SK-MEL-5 (cell line): ENCODE measurements around the gene USP30. TPM values are rescaled to one million over a fixed set of nuclear protein-coding genes. Genes with fewer than 3 reads are reported as not detected.
"Not testable (repeated sequence)": the region's sequence is repeated elsewhere in the genome, so short reads cannot be mapped to it uniquely, and the experiment has no call there.

Experiments
- DNase-seq: peaks from one replicate; pipeline ENCODE4 v3.0.0-alpha.2; 2016; ENCODE audit warnings: low read depth, low spot score
- in situ Hi-C: cut with HindIII; loops from 2 replicates; pipeline ENCODE4 v1.10.0; 2016; ENCODE audit warnings: low sequenced_read_pairs, high pct_unique_total_duplicates, low pct_unique_long_range_greater_than_20kb
- polyA plus RNA-seq, 2 experiments: library from polyadenylated mRNA; depleted of rRNA; stranded (reverse); fragments of >200 nt; gene quantifications; 2 replicates each; pipeline ENCODE4 v1.2.3, GENCODE V29; 2015
- total RNA-seq: library from RNA; depleted of rRNA; stranded (reverse); fragments of >200 nt; shearing (Covaris generic); gene quantifications from 2 replicates; pipeline ENCODE4 v1.2.3, GENCODE V29; 2014; rRNA removed

The USP30 gene, protein sequence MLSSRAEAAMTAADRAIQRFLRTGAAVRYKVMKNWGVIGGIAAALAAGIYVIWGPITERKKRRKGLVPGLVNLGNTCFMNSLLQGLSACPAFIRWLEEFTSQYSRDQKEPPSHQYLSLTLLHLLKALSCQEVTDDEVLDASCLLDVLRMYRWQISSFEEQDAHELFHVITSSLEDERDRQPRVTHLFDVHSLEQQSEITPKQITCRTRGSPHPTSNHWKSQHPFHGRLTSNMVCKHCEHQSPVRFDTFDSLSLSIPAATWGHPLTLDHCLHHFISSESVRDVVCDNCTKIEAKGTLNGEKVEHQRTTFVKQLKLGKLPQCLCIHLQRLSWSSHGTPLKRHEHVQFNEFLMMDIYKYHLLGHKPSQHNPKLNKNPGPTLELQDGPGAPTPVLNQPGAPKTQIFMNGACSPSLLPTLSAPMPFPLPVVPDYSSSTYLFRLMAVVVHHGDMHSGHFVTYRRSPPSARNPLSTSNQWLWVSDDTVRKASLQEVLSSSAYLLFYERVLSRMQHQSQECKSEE
- 11.8 and 16.2 TPM in 2 replicates for total RNA-seq
- 10.9 and 13.6 TPM in 2 replicates for polyA plus RNA-seq (2015; cell fraction: cytosol; rRNA removed)
- 10.5 and 22.0 TPM in 2 replicates for polyA plus RNA-seq (2015; cell fraction: nucleus; rRNA removed)

DNA sequence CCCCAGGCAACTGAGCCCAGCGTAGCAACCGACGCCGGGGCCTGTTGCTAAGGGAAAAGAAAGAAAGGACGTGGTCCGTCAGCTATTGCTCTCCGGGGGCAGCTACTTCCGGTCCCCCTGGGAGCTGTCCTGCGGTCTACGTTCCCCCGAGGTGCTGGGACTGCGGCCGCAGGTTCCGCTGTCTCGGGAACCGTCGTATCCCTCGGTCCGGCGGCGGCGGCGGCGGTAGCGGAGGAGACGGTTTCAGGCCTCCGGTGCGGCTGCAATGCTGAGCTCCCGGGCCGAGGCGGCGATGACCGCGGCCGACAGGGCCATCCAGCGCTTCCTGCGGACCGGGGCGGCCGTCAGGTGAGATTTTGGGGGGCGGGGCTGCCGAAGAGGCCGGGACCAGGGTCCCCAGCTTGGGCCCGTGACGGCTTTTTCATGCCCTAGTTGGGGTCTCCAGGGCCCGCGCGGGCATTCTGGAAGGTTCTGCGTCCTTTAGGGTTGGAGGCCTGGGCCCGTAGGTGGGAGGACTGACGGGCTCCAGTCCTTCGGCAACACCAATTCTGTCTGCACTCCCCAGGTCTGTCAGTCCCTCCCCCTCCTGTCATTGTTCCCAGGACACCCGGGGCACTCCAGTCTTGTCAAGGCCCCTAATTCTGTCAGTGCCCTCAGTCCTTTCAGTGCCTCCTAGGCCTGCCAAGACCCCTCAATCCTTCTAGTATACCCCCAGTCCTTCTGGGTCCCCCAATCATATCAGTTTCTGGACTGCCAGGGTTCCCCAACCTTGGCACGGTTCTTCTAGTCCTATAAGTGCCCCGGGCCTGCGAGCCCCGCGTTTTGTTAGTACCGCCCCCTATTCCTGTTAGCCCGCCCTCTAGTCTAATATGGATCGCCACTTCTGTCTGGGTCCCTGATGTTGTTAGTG is at the start of gene USP30:
USP30 (plus strand) TSS at position 163 of the 910 bp plus-strand sequence; CDS start at position 266, 103 bp downstream.
- in situ Hi-C loops = no loop called here
- DNase-seq = peak; percentile 89

DNA sequence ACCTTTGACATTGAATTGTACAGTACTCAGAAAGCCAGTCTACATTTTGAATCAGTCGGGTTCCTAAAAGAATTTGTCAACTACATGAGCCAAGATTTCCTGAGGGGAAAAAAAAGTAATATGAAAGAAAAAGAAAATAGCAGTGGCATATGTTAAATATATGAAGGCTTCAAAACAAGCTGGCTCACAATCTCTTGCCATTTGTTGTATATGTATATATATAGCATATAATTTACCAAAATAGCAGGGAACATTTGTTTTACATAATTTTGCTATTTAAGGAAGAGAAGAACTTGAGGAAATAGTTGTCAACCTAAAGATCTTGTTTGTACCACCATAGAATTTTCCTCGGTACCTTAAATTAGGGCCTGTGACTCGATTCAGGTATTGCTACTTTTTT is 48.4 kb upstream of the USP30 start:
- in situ Hi-C loops = no loop called here
- no peak for DNase-seq

DNA sequence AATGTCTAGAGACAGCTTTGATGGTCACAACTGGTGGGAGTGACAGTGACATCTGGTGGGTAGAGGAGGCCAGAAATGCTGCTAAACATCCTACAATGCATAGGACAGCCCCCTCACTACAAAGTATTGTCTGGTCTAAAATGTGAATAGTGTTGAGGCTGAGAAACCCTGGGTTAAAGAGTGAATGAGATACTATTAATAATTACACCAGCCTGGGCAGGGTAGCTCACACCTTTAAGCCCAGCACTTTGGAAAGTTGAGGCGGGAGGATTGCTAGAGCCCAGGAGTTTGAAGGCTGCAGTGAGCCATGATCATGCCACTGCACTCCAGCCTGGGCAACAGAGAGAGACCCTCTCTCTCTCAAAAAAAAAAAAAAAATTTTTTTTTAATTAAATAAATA is 42.6 kb upstream of the USP30 start:
- in situ Hi-C loops = no loop called here

DNA sequence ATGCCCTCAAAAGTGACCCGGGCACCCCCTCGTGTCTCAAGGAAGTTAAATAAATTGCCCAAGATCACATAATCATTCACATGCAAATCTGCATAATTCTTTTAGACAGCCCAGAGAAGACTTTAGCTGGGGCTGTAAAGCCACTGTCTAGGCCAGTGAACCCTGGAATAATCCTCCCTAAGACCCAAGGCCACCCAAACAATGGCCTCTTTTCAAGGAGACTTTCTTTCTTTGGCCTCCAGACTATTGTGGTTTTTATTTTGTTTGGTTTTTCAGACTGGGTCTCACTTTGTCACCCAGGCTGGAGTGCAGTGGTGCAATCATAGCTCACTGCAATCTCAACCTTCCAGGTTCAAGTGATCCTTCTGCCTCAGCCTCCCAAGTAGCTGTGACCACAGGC is 42.1 kb upstream of the USP30 start:
- no peak for DNase-seq
- in situ Hi-C loops = no loop called here

More for the DNA sequence above, 42.6 kb upstream of the USP30 start:
- DNase-seq = no peak

DNA sequence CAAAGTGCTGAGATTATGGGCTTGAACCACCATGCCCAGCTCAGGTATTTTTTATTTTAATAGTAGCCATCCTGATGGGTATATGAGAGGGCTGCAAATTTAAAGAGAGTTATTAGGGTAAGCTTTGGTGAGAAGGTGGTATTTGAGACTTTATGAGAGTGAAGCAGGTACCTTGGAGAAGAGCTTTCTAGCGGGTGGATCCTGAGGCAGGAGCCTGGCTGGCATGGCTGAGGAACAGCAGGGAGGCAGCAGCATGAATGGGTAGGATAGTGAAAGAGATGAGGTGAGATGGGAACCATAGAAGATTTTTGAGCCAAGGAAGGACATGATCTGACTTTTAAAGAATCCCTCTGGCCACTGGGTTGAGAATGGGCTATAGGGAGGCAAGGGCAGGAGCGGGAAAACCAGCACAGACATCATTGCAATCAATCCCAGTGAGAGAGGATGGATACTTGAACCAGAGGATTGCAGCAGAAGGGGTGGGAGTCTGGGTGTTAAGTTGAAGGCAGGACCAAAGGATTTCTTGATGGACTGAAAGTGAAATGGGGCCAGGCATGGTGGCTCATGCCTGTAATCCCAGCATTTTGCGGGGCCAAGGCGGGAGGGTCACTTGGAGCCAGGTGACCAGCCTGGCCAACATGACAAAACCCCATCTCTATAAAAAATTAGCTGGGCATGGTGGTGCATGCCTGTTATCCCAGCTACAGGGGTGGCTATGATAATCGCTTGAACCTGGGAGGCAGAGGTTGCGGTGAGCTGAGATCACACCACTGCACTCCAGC is 37.2 kb upstream of the USP30 start:
- DNase-seq = no peak
- in situ Hi-C loops = no loop called here

DNA sequence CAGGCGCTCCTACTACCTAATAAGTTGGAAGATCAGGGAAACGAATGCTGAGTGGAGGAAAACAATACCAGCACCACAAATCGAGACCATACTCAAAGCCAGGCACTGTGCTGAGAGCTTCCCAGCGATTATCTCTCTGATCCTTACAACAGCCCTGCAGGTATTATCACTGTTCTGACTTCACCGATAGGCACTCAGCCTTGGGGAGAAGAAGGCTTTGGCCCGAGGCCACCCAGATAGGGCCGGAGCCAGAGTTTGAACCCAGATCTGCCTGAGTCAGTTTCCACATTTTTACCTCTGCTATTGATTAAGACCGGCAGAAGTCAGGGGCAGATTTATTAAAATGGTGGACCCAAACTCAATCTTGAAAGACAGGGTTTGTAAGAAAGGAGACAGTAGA is 36.4 kb upstream of the USP30 start:
- in situ Hi-C loops = no loop called here
- no peak for DNase-seq

DNA sequence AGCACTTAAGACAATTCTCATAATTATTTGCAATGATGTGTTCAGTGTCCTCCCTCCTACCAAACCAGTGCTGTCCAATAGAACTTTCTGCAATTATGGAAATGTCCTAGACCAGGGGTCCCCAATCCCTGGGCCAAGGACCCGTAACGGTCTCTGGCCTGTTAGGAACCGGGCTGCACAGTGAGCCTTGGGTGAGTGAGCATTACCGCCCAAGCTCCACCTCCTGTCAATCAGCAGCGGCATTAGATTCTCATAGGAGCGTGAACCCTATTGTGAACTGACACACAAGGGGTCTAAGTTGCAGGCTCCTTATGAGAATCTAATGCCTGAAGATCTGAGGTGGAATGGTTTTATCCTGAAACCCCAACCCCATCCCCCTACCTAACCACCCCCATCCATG is 35.4 kb upstream of the USP30 start:
- in situ Hi-C loops = no loop called here
- DNase-seq = no peak

DNA sequence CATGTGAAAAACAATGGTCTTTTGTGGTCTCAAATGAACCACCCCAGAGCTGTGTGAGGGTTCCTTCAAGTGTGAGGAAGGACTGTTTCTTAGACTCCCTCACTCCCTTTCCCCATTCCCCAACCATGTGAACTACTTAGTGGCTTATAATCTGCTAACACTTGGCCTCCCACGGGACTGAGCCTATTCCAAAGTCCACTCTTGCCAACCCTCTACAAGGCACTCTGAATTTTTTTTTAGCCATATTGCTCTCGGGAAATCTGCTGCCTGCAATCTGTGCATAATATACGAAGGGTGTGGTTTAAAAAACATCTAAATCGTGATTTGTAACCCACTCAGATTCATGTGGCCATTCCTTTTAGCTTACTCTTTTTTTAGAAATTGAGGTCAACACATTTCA is 34.1 kb upstream of the USP30 start:
- in situ Hi-C loops = no loop called here
- DNase-seq = peak; percentile 58

DNA sequence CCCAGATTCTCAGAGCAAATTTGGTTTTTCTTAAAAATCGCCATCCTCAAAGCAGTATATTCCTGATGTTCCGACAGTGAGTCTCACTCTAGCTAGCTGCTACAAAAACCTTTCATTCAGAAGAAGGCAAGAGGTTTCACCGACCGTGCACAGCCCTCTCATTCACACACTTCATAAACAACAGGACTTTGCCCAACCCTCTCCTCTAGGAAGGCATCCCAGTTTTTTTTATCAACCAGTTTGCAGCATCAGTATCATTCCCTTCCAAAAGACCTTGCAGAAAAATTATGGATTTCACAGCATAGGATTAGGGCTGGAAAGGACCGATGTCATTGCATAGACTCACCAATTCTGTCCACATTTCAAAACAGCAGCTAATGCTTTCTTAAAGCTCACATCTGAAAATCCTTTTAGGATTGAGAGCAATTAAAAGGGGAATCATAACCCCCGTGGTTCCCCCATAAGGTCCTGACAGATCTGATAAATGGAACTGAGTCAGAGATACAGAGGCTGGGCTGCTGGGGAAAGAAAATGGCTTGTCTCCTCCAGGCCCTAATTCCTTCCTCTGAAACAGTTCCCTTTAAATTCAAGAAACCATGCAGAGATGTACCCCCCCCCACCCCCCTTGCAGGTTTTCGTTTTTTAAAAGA is 32.1 kb upstream of the USP30 start:
- in situ Hi-C loops = no loop called here
- no peak for DNase-seq

DNA sequence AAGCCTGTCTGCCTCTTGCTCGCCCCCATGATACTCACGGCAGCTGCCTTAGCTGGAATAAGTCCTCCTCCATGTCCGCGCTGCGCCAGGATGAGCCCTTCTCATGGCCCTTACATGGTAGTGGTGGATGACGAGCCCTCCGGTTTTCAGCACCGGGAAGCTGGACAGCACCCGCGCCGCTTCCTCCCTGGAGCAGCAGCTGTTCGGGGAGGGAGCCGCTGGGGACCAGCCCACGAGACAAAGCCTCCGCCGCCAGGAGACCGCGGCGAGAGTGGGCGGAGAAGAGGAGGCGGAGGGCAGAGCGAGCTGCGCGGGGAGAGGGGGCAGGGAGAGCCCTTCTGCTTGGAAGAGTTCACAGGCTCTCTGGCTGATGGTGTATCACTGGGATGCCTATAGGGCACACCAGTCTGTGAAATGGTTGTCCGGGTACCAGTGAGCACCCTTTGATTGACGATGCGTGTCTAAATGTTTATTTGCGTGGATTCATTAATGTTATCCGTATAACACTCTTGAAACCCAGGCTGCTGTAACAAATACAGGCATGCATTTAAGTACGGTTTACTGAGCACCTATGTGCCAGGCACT is 31.5 kb upstream of the USP30 start, which contains the start of gene SVOP:
SVOP (minus strand) TSS at position 273 of the 585 bp plus-strand sequence; CDS start at position 73, 200 bp downstream.
- DNase-seq = peak; percentile 81
- in situ Hi-C loops = no loop called here

DNA sequence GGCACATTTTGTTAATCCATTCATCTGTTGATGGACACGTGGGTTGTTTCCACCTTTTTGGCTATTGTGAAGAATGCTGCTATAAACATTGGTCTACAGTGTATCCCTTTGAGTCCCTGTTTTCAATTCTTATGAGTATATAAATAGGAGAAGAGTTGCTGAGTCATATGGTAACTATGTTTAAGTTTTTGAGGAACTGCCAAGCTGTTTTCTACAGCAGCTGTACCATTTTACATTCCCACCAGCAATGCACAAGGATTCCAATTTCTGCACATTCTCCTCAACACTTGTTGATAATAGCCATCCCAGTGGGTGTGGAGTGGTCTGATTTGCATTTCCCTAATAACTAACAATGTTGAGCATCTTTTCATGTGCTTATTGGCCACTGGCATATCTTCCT is 24.6 kb upstream of the USP30 start:
- in situ Hi-C loops = no loop called here
- no peak for DNase-seq

DNA sequence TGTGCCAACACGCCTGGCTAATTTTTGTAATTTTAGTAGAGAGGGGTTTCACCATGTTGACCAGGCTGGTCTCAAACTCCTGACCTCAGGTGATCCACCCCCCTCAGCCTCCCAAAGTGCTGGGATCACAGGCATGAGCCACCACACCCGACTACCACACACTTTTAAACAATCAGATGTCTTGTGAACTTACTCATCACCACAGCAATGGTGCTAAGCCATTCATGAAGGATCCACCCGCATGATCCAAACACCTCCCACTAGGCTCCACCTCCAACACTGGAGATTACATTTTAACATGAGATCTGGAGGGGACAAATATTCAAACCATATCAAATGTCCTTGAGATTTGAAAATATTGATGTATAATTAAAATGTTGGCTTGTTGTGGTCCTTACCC is 23.8 kb upstream of the USP30 start:
- DNase-seq, in situ Hi-C loops: not testable (repeated sequence)

DNA sequence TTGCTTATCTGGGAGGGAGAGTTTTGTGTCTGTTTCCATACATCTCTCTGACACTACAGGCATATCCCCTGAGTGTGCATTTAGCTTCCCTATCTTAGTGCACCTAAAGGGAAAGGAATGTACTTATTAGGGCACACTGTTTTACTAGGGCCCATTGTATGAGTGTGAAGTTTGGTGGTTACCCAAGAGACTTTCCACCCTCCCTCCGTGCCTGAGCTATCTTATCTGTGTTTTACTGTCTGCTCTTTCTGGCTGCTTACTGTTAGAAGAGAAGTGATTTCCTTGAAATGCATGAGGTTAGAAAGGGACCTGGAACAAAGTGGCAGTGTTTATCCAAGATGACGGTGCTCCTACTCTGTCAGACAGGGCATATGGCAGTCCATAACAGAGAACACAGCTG is 23.0 kb upstream of the USP30 start:
- in situ Hi-C loops = no loop called here
- DNase-seq = no peak

DNA sequence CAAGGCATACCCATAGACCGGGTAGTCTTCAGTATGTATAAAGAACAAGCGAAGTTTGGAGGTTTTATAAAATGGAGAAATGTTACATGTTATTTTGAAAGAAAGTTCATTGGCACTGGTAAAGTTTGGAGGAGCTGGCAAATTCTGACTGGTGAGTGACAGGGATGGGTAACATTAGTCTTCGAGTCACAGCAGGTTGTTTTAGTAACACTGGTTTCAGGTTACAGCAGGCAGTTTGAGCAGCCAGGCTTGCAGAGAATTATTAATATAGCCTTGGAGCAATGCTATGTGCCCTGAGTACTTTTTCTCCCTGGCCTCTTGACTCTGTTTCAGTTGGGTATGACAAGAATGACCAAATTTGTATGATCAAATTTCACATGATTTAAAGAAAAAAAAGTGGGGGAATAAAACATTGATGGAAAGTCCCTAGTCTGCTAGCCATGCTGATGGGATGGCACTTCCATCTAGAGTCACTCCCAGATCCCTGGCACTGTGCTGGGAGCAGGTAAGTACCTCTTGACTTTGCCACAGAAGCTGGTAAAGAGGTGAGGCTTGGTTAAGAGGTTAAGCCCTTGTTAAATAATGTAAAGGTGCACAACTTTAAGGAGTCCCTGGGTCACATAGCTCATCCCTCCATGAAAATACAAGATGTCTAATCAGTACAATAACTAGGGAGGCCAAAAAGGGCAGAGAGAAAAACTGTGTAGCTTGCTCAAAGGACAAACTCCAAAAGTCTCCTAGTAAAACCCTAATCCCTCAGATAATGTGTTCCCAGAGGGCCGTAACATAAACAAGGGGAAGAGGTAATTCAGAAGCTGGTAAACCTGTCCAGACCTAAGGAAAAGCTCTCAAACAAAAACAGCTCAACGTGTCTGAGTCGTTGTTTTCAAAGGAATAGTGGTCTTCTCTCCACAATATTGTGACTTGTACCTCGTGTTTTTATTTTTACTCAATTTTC is 18.9 kb upstream of the USP30 start:
- in situ Hi-C loops = no loop called here
- DNase-seq = no peak

DNA sequence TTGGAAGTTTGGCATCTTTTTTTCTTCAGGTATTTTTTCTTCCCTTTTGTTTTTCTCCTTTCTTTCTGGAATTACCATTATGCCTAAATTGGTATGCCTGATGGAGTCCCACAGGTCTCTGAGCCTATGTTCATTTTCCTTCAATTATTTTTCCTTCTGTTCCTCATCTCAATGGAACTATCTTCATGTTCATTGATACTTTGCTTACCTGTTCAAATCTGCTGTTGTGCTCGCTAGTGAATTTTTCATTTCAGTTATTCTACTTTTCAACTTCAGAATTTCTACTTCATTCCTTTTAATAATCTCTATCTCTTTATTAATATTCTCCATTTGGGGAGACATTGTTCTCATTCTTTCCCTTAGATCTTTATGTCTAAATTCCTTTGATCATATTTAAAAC is 15.4 kb upstream of the USP30 start:
- DNase-seq = no peak
- in situ Hi-C loops = no loop called here

DNA sequence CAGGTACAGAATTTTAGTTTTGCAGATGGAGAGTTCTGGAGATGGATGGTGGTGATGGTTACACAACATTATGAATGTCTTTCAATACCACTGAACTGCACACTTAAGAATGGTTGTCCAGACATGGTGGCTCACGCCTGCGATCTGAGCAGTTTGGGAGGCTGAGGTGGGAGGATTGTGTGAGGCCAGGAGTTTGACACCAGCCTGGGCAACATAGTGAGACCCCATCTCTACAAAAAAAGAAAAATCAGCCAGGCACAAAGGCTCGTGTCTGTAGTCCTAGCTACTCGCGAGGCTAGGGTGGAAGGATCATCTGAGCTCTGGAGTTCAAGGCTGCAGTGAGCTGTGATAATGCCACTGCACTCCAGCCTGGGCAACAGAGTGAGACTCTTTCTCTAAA is 8.1 kb upstream of the USP30 start:
- in situ Hi-C loops = no loop called here

More for the DNA sequence above, 8.1 kb upstream of the USP30 start:
- DNase-seq = no peak
